Vagina (tissue), 2 donors: ENCODE results near the gene ADAR. TPM values are rescaled to one million over a fixed set of nuclear protein-coding genes. Genes with fewer than 3 reads are reported as not detected.

Experiments
- DNase-seq, 2 donors: peaks; one replicate each; pipeline ENCODE4 v3.0.0-alpha.2; 2017; ENCODE audit errors: extremely low spot score in 2 of 2
- H3K27ac ChIP-seq: fragments of 200-600 bp; sonication (generic); one replicate; pipeline ENCODE4 v1.5.1; 2019
- H3K27me3 ChIP-seq: fragments of 200-600 bp; sonication (generic); one replicate; pipeline ENCODE4 v1.5.1; 2019
- H3K36me3 ChIP-seq, 2 donors: fragments of 200-600 bp; sonication (generic); one replicate each; pipeline ENCODE4 v1.5.1; 2017 to 2019
- H3K4me1 ChIP-seq: fragments of 200-600 bp; sonication (generic); one replicate; pipeline ENCODE4 v1.5.1; 2019
- H3K4me3 ChIP-seq, 2 donors: fragments of 200-600 bp; sonication (generic); 1 replicate in 1 of 2; 2 replicates in 1 of 2; pipeline ENCODE4 v1.5.1; 2016 to 2019
- H3K9me3 ChIP-seq: fragments of 200-600 bp; sonication (generic); one replicate; pipeline ENCODE4 v1.5.1; 2019
- CTCF ChIP-seq, 3 experiments: fragments of 450-650 bp in 2 of 3; fragments of 200-600 bp in 1 of 3; sonication (generic) in 1 of 3; IDR thresholded peaks; one replicate each; pipeline ENCODE4 v1.5.1; 2017 to 2019; ENCODE audit warnings: antibody characterized with exemption in 3 of 3, mild to moderate bottlenecking in 2 of 3, moderate library complexity in 2 of 3
- POLR2A ChIP-seq, 2 donors: fragments of 450-650 bp; IDR thresholded peaks; one replicate each; pipeline ENCODE4 v1.6.1; 2017; ENCODE audit warnings: antibody characterized with exemption in 2 of 2, mild to moderate bottlenecking in 2 of 2, moderate library complexity in 2 of 2
- POLR2AphosphoS5 ChIP-seq, 2 donors: sonication (generic); formaldehyde crosslinking; IDR thresholded peaks; one replicate each; pipeline ENCODE4 v1.9.0; 2017; ENCODE audit warnings: antibody characterized with exemption in 2 of 2, mild to moderate bottlenecking in 2 of 2, low read depth in 1 of 2; ENCODE audit not compliant: insufficient read depth in 1 of 2
- intact Hi-C: fragments of 100-400 bp; cut with DNase I; formaldehyde crosslinking; loops from one replicate; pipeline ENCODE4 v1.15.1; 2023
- total RNA-seq: library from RNA; depleted of rRNA; stranded (reverse); fragments of >200 nt; gene quantifications from one replicate; pipeline ENCODE4 v1.2.3, GENCODE V29; 2016

The ADAR gene
- total RNA-seq, 1 donor from 2014 or later: 92.1 TPM

GRCh38 chr1:154550070-154550469 lies 57.9 kb downstream of the ADAR start:
- TF ChIP-seq CTCF (IDR thresholded peaks at IDR 0.05) (no peak), POLR2AphosphoS5 (IDR thresholded peaks at IDR 0.05; ENCODE audit: insufficient read depth in 1 of 2, low read depth in 1 of 2) (no peak), POLR2A (IDR thresholded peaks at IDR 0.05) (no peak)

GRCh38 chr1:154549202-154549770 lies 58.7 kb downstream of the ADAR start:
- H3K4me1 ChIP-seq: peaks cover 31% of the 10 kb centered on the region
- no peak overlapping the region for H3K27ac ChIP-seq
- DNase-seq: no peak
- intact Hi-C loops: no loop called here
- peaks cover 0 to 50% of the 10 kb centered on the region in 2 donors for H3K36me3 ChIP-seq
- H3K4me3 ChIP-seq: no peak overlapping the region
- TF ChIP-seq CTCF (IDR thresholded peaks at IDR 0.05): no peak
- no peak for TF ChIP-seq POLR2AphosphoS5 (IDR thresholded peaks at IDR 0.05; ENCODE audit: insufficient read depth in 1 of 2, low read depth in 1 of 2)
- no peak for TF ChIP-seq POLR2A (IDR thresholded peaks at IDR 0.05)
- H3K27me3 ChIP-seq: no peaks in the 10 kb centered on the region
- H3K9me3 ChIP-seq: no peaks in the 10 kb centered on the region

More at GRCh38 chr1:154550070-154550469, 57.9 kb downstream of the ADAR start:
- no peak for DNase-seq
- Histone ChIP-seq H3K27ac (no peak overlapping the region), H3K27me3 (no peaks in the 10 kb centered on the region), H3K4me3 (no peak overlapping the region), H3K4me1 (peaks cover 31% of the 10 kb centered on the region), H3K36me3 (peaks cover 0 to 58% of the 10 kb centered on the region in 2 donors), H3K9me3 (no peaks in the 10 kb centered on the region)
- intact Hi-C loops: loop anchor here (10.0 kb wide), 1 partner anchor 145 kb away; the partner anchor contains the start of gene IL6R

- H3K27me3 ChIP-seq: no peaks in the 10 kb centered on the region
- no peak overlapping the region for H3K27ac ChIP-seq
- H3K4me3 ChIP-seq: no peak overlapping the region
- peaks cover 31% of the 10 kb centered on the region for H3K4me1 ChIP-seq
- H3K9me3 ChIP-seq: no peaks in the 10 kb centered on the region
- intact Hi-C loops: no loop called here
- peaks cover 0 to 38% of the 10 kb centered on the region in 2 donors for H3K36me3 ChIP-seq
- no peak for DNase-seq
- no peak for TF ChIP-seq POLR2A (IDR thresholded peaks at IDR 0.05)
- TF ChIP-seq POLR2AphosphoS5 (IDR thresholded peaks at IDR 0.05; ENCODE audit: insufficient read depth in 1 of 2, low read depth in 1 of 2): no peak
- TF ChIP-seq CTCF (IDR thresholded peaks at IDR 0.05): no peak
Observed at GRCh38 chr1:154548028-154548427, 60.0 kb downstream of the ADAR start.

- peaks cover 0 to 30% of the 10 kb centered on the region in 2 donors for H3K36me3 ChIP-seq
- no peaks in the 10 kb centered on the region for H3K9me3 ChIP-seq
- H3K27ac ChIP-seq: no peak overlapping the region
- H3K27me3 ChIP-seq: no peaks in the 10 kb centered on the region
- intact Hi-C loops: no loop called here
- H3K4me3 ChIP-seq: no peak overlapping the region
- H3K4me1 ChIP-seq: peaks cover 31% of the 10 kb centered on the region
- TF ChIP-seq POLR2AphosphoS5 (IDR thresholded peaks at IDR 0.05; ENCODE audit: insufficient read depth in 1 of 2, low read depth in 1 of 2): no peak
- TF ChIP-seq CTCF (IDR thresholded peaks at IDR 0.05): no peak
- no peak for TF ChIP-seq POLR2A (IDR thresholded peaks at IDR 0.05)
- no peak for DNase-seq
Observed at GRCh38 chr1:154547105-154547732, 60.8 kb downstream of the ADAR start.
